ENCODE measurements around the gene POLH. TPM values are rescaled to one million over a fixed set of nuclear protein-coding genes. Genes with fewer than 3 reads are reported as not detected.

Gene POLH
- total RNA-seq, 4 donors from 2014 or later = 4.6 to 16.3 (median 7.4) TPM

DNA sequence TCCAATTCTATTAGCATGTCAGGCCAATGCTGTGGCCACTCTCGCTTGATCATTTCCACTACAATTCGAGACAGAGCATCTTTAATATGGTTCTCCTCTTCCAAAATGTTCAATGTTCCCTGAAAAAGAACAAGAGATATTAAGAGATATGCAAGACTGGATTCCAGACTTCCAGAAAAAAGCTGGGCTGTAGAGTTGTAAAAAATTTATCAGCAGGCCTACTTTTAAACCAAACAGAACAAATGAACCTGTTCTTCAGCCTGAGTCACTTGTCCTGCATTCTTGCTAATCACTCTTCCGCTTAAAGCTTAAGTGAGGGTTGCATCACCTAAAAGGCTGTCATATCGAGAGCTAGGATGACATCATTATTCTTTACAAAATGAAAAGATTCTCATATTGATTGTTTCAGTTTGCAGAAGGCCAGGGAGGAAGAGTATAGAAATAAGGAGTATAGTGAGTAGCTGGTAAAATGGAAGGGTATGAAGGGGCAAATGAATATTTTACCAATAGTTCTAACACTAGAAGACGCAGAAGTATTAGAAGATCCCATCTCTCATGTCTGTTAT, 5.0 kb upstream of the POLH start:
- TF ChIP-seq, protein P1, sequence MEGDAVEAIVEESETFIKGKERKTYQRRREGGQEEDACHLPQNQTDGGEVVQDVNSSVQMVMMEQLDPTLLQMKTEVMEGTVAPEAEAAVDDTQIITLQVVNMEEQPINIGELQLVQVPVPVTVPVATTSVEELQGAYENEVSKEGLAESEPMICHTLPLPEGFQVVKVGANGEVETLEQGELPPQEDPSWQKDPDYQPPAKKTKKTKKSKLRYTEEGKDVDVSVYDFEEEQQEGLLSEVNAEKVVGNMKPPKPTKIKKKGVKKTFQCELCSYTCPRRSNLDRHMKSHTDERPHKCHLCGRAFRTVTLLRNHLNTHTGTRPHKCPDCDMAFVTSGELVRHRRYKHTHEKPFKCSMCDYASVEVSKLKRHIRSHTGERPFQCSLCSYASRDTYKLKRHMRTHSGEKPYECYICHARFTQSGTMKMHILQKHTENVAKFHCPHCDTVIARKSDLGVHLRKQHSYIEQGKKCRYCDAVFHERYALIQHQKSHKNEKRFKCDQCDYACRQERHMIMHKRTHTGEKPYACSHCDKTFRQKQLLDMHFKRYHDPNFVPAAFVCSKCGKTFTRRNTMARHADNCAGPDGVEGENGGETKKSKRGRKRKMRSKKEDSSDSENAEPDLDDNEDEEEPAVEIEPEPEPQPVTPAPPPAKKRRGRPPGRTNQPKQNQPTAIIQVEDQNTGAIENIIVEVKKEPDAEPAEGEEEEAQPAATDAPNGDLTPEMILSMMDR (IDR thresholded peaks at IDR 0.05; ENCODE audit: low read depth) = no peak

DNA sequence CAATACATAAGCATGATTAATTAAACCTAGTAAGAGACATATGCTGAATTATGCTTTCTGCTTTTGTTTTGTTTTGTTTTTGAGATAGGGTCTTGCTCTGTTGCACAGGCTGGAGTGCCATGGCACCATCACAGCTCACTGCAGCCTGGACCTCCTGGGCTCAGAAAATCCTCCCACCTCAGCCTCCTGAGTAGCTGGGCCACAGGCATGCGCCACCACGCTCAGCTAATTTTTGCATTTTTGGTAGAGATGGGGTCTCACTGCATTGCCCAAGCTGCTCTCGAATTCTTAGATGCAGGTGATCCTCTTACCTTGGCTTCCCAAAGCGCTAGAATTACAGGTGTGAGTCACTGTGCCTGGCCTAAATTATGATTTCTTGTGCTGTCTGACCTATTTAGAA, 4.0 kb upstream of the POLH start:
- TF ChIP-seq, protein P1 (IDR thresholded peaks at IDR 0.05; ENCODE audit: low read depth) = no peak

DNA sequence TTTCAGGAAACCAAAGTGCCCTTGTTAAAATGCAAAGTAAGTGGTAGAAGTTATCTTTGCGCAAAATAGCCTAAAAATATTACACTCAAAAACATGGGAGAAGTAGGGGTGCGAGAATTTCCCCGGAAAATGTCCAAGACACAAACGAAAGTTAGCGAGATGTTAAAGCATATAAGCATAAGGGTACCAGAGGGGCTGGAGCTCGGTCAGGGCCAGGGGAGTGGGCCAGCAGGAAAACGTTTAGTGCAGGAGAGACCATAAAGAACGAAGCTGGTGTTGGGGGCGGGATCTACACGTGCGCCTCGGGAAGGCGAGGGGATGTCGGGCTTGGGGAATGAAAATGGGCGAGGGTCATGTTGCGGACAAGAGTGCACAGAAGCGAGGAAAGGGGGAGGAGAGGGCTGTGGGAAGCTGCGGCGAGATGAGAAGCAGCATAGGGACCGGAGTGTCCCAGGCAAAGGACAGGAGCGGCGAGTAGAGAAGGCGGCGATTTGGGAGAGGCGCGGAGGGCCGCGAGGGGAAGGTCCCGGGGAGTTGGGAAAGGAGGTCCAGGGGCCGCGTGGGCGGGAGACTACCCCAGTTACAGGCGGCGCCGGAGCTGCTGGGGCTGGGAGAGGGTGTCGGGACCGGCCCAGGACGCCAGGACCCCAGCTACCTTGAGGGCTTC, 747 bp upstream of the POLH start:
- TF ChIP-seq, protein P1 (IDR thresholded peaks at IDR 0.05; ENCODE audit: low read depth) = no peak

DNA sequence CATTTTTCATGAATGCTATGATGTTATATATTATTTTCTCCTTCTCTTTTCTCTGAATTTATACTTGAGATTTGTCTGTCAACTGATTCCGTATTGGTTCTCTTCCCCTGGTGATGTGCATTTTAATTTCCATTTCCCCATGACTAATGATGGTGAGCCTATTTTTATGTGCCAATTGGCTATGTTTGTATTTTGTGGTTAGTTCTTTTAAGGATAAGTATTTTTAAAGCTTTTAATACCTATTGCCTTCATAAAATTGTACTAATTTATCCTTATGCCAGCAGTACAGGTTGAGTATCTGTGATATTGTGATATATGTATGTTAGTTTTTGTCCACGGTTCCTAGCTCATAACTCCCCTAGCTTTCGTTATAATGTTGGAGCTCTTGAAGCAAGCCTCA, 2.8 kb downstream of the POLH start:
- TF ChIP-seq, protein P1 (IDR thresholded peaks at IDR 0.05; ENCODE audit: low read depth) = no peak

DNA sequence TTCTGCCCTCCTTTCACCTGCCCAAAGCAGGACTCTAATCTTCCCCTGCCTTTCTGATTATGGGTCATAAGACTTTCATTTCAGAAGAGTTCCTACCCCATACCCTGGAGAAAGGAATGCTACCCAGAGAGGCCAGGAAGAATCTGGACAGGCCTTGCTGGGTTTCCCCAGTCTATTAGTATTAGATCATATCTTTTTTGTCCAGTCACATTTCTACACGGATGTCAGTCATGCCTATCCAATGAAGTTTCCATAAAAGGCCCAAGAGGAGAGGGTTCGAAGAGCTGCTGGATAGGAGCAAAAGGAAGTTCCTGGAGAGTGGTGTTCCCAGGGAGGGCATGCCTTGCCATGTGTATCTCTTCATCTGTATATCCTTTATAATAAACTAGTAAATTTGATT, 3.2 kb downstream of the POLH start:
- TF ChIP-seq, protein P1 (IDR thresholded peaks at IDR 0.05; ENCODE audit: low read depth) = no peak

DNA sequence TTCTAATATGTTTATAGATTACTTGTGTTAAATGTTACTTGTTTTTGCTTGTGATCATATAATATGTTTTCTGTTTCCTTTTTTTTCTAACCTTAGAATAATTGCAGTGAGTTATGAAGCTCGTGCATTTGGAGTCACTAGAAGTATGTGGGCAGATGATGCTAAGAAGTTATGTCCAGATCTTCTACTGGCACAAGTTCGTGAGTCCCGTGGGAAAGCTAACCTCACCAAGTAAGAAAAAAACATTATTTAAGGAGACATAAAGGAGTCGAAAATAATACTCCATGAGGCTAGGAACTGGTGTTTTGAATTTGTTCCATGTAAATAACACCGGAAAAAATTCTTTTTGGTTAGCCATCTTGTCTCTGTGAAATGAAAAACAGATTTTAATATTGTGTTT, 6.9 kb downstream of the POLH start:
- TF ChIP-seq, protein P1 (IDR thresholded peaks at IDR 0.05; ENCODE audit: low read depth) = no peak

DNA sequence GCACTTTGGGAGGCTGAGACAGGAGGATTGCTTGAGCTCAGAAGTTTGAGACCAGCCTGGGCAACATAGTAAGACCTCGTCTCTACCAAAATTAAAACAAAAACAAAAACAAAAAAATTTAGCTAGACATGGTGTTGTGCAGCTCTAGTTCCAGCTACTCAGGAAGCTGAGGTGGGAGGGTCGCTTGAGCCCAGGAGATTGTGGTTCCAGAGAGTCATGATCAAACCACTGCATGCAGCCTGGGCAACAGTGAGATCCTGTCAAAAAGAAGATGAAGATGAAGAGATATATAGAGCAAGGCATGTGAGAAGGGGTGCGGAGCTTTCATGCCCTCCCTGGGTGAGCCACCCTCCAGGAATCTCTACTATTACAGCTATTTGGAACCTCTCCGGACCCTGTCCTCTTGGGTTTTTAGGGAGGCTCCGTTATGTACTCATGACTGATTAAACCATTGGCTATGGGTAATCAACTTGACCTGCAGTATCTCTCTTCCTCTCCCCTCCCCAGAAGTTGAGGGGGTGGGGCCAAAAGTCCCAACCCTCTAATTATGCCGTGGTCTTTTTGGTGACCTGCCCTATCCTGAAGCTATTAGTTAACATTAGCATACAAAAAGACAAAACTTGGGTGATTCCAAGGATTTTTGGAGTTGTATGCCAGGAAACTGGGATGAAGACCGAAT, 9.0 kb downstream of the POLH start:
- TF ChIP-seq, protein P1 (IDR thresholded peaks at IDR 0.05; ENCODE audit: low read depth) = no peak
